ENCODE results near the gene C17orf67. TPM values are rescaled to one million over a fixed set of nuclear protein-coding genes. Genes with fewer than 3 reads are reported as not detected.

Gene C17orf67
- total RNA-seq, 1 experiment from 2014 or later, result 1.0 TPM

DNA sequence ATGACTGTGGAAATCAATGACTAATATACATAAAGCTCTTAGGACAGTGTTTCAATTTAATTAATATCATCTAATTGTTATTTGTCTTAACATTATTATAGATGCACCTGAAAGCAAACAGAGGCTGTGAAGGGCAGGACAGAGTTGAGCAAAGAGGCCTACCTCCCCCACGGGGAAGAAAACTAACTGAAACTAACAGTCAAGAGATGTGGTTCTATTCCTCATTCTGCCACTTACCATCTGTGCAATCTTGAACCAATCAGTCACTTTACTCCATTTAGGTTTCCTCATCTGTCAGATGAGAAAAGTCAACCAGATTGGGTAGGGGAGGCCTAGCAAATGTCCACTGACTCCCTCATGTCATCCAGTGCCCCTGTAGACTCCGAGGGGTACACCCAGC is 59.1 kb downstream of the C17orf67 start:
- no peak overlapping the region for H2AK5ac ChIP-seq (ENCODE audit: insufficient read length, low read length)
- H3K27ac Mint-ChIP-seq, result no peak overlapping the region
- TF ChIP-seq, protein P1, sequence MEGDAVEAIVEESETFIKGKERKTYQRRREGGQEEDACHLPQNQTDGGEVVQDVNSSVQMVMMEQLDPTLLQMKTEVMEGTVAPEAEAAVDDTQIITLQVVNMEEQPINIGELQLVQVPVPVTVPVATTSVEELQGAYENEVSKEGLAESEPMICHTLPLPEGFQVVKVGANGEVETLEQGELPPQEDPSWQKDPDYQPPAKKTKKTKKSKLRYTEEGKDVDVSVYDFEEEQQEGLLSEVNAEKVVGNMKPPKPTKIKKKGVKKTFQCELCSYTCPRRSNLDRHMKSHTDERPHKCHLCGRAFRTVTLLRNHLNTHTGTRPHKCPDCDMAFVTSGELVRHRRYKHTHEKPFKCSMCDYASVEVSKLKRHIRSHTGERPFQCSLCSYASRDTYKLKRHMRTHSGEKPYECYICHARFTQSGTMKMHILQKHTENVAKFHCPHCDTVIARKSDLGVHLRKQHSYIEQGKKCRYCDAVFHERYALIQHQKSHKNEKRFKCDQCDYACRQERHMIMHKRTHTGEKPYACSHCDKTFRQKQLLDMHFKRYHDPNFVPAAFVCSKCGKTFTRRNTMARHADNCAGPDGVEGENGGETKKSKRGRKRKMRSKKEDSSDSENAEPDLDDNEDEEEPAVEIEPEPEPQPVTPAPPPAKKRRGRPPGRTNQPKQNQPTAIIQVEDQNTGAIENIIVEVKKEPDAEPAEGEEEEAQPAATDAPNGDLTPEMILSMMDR (conservative IDR thresholded peaks at IDR 0.05), result no peak
- no peak overlapping the region for H3K18ac ChIP-seq (ENCODE audit: insufficient read length, low read depth, low read length)
- no peak overlapping the region for H2BK20ac ChIP-seq (ENCODE audit: low read depth, low read length, poor library complexity, severe bottlenecking)
- H3K23ac ChIP-seq (ENCODE audit: insufficient read length, low read depth, low read length), result no peak overlapping the region
- H3K27me3 Mint-ChIP-seq (ENCODE audit: low read depth), result peaks cover 27% of the 10 kb centered on the region
- no peaks in the 10 kb centered on the region; a peak in 1 of 5 replicates for H3K9me3 Mint-ChIP-seq
- H3K79me2 ChIP-seq (ENCODE audit: insufficient read depth, low read length), result no peaks in the 10 kb centered on the region
- H4K5ac ChIP-seq (ENCODE audit: insufficient read length, low read depth, low read length), result no peak overlapping the region
- no peaks in the 10 kb centered on the region for H3K23me2 ChIP-seq (ENCODE audit: insufficient read length, low read depth, low read length, poor library complexity, severe bottlenecking)
- no peak overlapping the region for H4K91ac ChIP-seq (ENCODE audit: insufficient read length, low read depth, low read length)
- peaks cover 2 to 5% of the 10 kb centered on the region in 2 experiments for H3K4me1 Mint-ChIP-seq
- peaks cover 2% of the 10 kb centered on the region for H4K20me1 ChIP-seq (ENCODE audit: control insufficient read depth, insufficient read depth, insufficient read length)
- H3K79me1 ChIP-seq (ENCODE audit: insufficient read depth, low read depth, low read length, poor library complexity, severe bottlenecking), result no peaks in the 10 kb centered on the region
- no peak overlapping the region for H2BK15ac ChIP-seq (ENCODE audit: low read depth, low read length)
- no peak overlapping the region for H3K14ac ChIP-seq (ENCODE audit: insufficient read depth, low read length)
- no peak overlapping the region for H3K27ac ChIP-seq (ENCODE audit: insufficient read length, low read depth, low read length)
- no peak overlapping the region for H3K4ac ChIP-seq (ENCODE audit: low read depth, low read length)
- H4K8ac ChIP-seq (replicated peaks; ENCODE audit: insufficient read length, low read depth, low read length), result no peak overlapping the region
- H3T11ph ChIP-seq (ENCODE audit: low read length), result no peak overlapping the region
- H3K27me3 ChIP-seq (ENCODE audit: insufficient read depth, low read length), result no peaks in the 10 kb centered on the region; the same call in 1 of the 2 replicates
- WGBS (ENCODE audit: extremely low coverage, insufficient read length, low lambda C conversion rate), result no CpG with 5 or more reads among the region's 2 CpGs
- no peak overlapping the region for H3K9ac ChIP-seq (ENCODE audit: extremely low read depth, insufficient read length, low read length)
- no peak overlapping the region for H3K4me3 Mint-ChIP-seq
- no peak for DNase-seq
- H2BK5ac ChIP-seq (ENCODE audit: insufficient read length, low read length), result no peak overlapping the region
- no peak overlapping the region for H3K56ac ChIP-seq (ENCODE audit: insufficient read length, low read depth, low read length)
- H3K36me3 Mint-ChIP-seq (ENCODE audit: insufficient read depth in 1 of 3, low read depth in 3 of 3), result no peaks in the 10 kb centered on the region
- H3K4me1 ChIP-seq (ENCODE audit: insufficient read depth, low read length), result no peaks in the 10 kb centered on the region
- no peak overlapping the region for H3K4me2 ChIP-seq (ENCODE audit: insufficient read depth, insufficient read length, low read length)
- H2BK120ac ChIP-seq (ENCODE audit: low read depth, low read length, poor library complexity, severe bottlenecking), result no peak overlapping the region
- H2AFZ ChIP-seq (ENCODE audit: low read length), result no peak overlapping the region
- H2BK12ac ChIP-seq (ENCODE audit: insufficient read length, low read depth, low read length), result no peak overlapping the region
- H3K9me3 ChIP-seq (ENCODE audit: control insufficient read depth, low read depth, low read length), result no peaks in the 10 kb centered on the region

All from H9 (cell line).